BLaER1 treated with 17β-estradiol and CSF1 and Interleukin-3, amounts not matched to agents 10 nM and 100 nM (cell line): ENCODE data around the gene LIMCH1.

Experiments
- H3K27ac ChIP-seq, 11 experiments: shearing (Covaris generic); formaldehyde crosslinking; 2 replicates each; pipeline ENCODE4 v1.8.1; 2022
- H3K27me3 ChIP-seq, 11 experiments: shearing (Covaris generic); formaldehyde crosslinking; 2 replicates each; pipeline ENCODE4 v1.8.1; 2022
- H3K36me3 ChIP-seq, 11 experiments: shearing (Covaris generic); formaldehyde crosslinking; 2 replicates each; pipeline ENCODE4 v1.8.1; 2022
- H3K4me1 ChIP-seq, 10 experiments: shearing (Covaris generic); formaldehyde crosslinking; 2 replicates each; pipeline ENCODE4 v1.8.1; 2022
- H3K4me2 ChIP-seq, 11 experiments: shearing (Covaris generic); formaldehyde crosslinking; 2 replicates each; pipeline ENCODE4 v1.8.1; 2022
- H3K4me3 ChIP-seq, 10 experiments: shearing (Covaris generic); formaldehyde crosslinking; 2 replicates each; pipeline ENCODE4 v1.8.1; 2022
- H3K9ac ChIP-seq, 11 experiments: shearing (Covaris generic); formaldehyde crosslinking; 2 replicates each; pipeline ENCODE4 v1.8.1; 2022
- H3K9me3 ChIP-seq, 11 experiments: shearing (Covaris generic); formaldehyde crosslinking; replicated peaks in 1 of 11; 2 replicates each; pipeline ENCODE4 v1.8.1; 2022
- H4K20me1 ChIP-seq, 11 experiments: shearing (Covaris generic); formaldehyde crosslinking; 2 replicates each; pipeline ENCODE4 v1.8.1; 2022
- Cebpa-rat ChIP-seq, 11 experiments: shearing (Covaris generic); IDR thresholded peaks; 2 replicates each; pipeline ENCODE4 v1.8.1; 2022

LIMCH1 gene

GRCh38 chr4:41745292-41746024, 207.5 kb downstream of the LIMCH1 start:
- Histone ChIP-seq H3K27ac (no peak overlapping the region), H3K4me3 (no peak overlapping the region), H3K4me1 (no peaks in the 10 kb centered on the region), H3K27me3 (peaks cover 5 to 27% (median 24%) of the 10 kb centered on the region in 11 experiments; a peak in 19 of 22 replicates), H3K9ac (no peak overlapping the region), H3K9me3 (peaks cover 48 to 63% (median 55%) of the 10 kb centered on the region in 11 experiments), H3K4me2 (no peak overlapping the region), H4K20me1 (no peaks in the 10 kb centered on the region), H3K36me3 (no peaks in the 10 kb centered on the region)
- no peak for TF ChIP-seq Cebpa-rat (IDR thresholded peaks at IDR 0.05)

DNA sequence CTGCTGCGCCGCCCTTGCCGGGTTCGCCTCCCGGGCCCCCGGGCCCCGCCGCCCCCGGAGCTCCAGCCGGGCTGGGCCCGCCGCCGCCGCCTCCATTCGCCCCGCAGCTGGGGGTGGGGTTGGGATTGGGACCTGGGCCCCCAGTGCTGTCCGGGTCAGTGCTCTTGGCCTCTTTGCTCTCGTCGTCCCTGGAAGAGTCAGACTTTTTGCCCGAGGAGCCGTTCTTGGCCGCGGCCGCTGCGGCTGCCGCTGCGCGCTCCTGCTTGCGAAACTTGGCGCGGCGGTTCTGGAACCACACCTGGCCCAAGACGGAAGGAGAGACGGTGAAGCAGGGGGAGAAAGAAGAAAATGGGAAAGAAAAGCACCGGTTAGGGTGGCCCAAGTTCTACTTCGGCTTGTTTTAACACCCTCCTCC, 208.1 kb downstream of the LIMCH1 start:
- Histone ChIP-seq H3K9ac (no peak overlapping the region), H3K27me3 (peaks cover 10 to 33% (median 30%) of the 10 kb centered on the region in 11 experiments; a peak in 20 of 22 replicates), H3K4me3 (no peak overlapping the region), H3K27ac (no peak overlapping the region), H3K4me2 (no peak overlapping the region), H3K36me3 (no peaks in the 10 kb centered on the region), H4K20me1 (no peaks in the 10 kb centered on the region), H3K4me1 (no peaks in the 10 kb centered on the region), H3K9me3 (peaks cover 53 to 69% (median 61%) of the 10 kb centered on the region in 11 experiments)
- no peak for TF ChIP-seq Cebpa-rat (IDR thresholded peaks at IDR 0.05)

- H3K27me3 ChIP-seq: peaks cover 12 to 38% (median 35%) of the 10 kb centered on the region in 11 experiments; a peak in 20 of 22 replicates
- peaks cover 59 to 75% (median 67%) of the 10 kb centered on the region in 11 experiments for H3K9me3 ChIP-seq
- H3K9ac ChIP-seq: no peak overlapping the region
- TF ChIP-seq Cebpa-rat (IDR thresholded peaks at IDR 0.05): no peak
- H3K27ac ChIP-seq: no peak overlapping the region
- H3K4me2 ChIP-seq: no peak overlapping the region
- H3K4me3 ChIP-seq: no peak overlapping the region
- no peaks in the 10 kb centered on the region for H3K4me1 ChIP-seq
- H4K20me1 ChIP-seq: no peaks in the 10 kb centered on the region
- no peaks in the 10 kb centered on the region for H3K36me3 ChIP-seq
These were observed 208.7 kb downstream of the LIMCH1 start for GRCh38 chr4:41746440-41747229.

GRCh38 chr4:41747230-41748055, 209.5 kb downstream of the LIMCH1 start:
- peaks cover 12 to 38% (median 35%) of the 10 kb centered on the region in 11 experiments; a peak in 20 of 22 replicates for H3K27me3 ChIP-seq

GRCh38 chr4:41748074-41748570, 210.2 kb downstream of the LIMCH1 start:
- no peak overlapping the region for H3K27ac ChIP-seq
- H3K4me2 ChIP-seq: no peak overlapping the region
- no peak overlapping the region for H3K4me3 ChIP-seq
- H3K36me3 ChIP-seq: no peaks in the 10 kb centered on the region
- H3K4me1 ChIP-seq: peaks cover 0 to 5% (median 3%) of the 10 kb centered on the region in 10 experiments; a peak in 11 of 20 replicates
- H3K9ac ChIP-seq: no peak overlapping the region
- H3K9me3 ChIP-seq: peaks cover 65 to 81% (median 72%) of the 10 kb centered on the region in 11 experiments
- no peaks in the 10 kb centered on the region for H4K20me1 ChIP-seq
- TF ChIP-seq Cebpa-rat (IDR thresholded peaks at IDR 0.05): no peak
- peaks cover 12 to 38% (median 35%) of the 10 kb centered on the region in 11 experiments; a peak in 20 of 22 replicates for H3K27me3 ChIP-seq

More at GRCh38 chr4:41747230-41748055, 209.5 kb downstream of the LIMCH1 start:
- H3K9me3 ChIP-seq: peaks cover 65 to 81% (median 72%) of the 10 kb centered on the region in 11 experiments
- TF ChIP-seq Cebpa-rat (IDR thresholded peaks at IDR 0.05): no peak
- H3K36me3 ChIP-seq: no peaks in the 10 kb centered on the region
- H3K4me2 ChIP-seq: no peak overlapping the region
- H3K4me3 ChIP-seq: no peak overlapping the region
- H3K9ac ChIP-seq: no peak overlapping the region
- no peak overlapping the region for H3K27ac ChIP-seq
- H3K4me1 ChIP-seq: no peaks in the 10 kb centered on the region
- H4K20me1 ChIP-seq: no peaks in the 10 kb centered on the region

GRCh38 chr4:41748571-41749475, 210.9 kb downstream of the LIMCH1 start, which contains the start of gene PHOX2B:
PHOX2B (minus strand) TSS chr4:41748725; CDS start chr4:41748610, 115 bp downstream.
- H3K9me3 ChIP-seq: peaks cover 65 to 81% (median 72%) of the 10 kb centered on the region in 11 experiments
- no peaks in the 10 kb centered on the region for H4K20me1 ChIP-seq
- H3K9ac ChIP-seq: no peak within 1 kb of the TSS
- H3K4me3 ChIP-seq: no peak within 1 kb of the TSS
- TF ChIP-seq Cebpa-rat (IDR thresholded peaks at IDR 0.05): no peak
- H3K4me2 ChIP-seq: peak within 1 kb of the TSS in 1 of 11 experiments; percentile 6; a peak in 2 of 22 replicates
- no peaks in the 10 kb centered on the region for H3K36me3 ChIP-seq
- H3K4me1 ChIP-seq: peaks cover 1 to 12% (median 10%) of the 10 kb centered on the region in 10 experiments
- H3K27me3 ChIP-seq: peaks cover 12 to 38% (median 35%) of the 10 kb centered on the region in 11 experiments; a peak in 20 of 22 replicates
- no peak within 1 kb of the TSS for H3K27ac ChIP-seq

DNA sequence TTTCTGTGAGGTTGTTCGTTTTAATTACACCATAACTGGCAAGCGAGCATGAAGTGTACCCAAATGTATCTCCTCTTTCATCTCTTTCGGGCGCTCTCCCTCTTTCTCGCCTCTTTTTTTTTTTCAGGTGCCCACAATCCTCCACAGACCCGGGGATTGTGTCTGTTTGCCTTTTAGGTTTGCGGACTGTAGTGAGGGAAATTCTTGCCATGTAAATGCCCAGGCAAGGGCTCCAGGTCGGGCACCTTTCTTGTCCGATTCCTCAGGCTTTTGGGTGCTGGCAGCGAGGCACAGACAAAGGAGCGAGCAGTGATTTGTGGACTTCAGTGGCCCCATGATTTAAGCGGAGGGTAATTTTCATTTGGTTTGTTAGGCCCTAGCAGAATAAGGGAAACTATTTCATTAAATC, 211.7 kb downstream of the LIMCH1 start:
- Histone ChIP-seq H3K36me3 (no peaks in the 10 kb centered on the region), H4K20me1 (no peaks in the 10 kb centered on the region), H3K4me1 (peaks cover 9 to 20% (median 18%) of the 10 kb centered on the region in 10 experiments)

More for the DNA sequence above, 211.7 kb downstream of the LIMCH1 start:
- no peak overlapping the region for H3K27ac ChIP-seq
- H3K9me3 ChIP-seq: peaks cover 63 to 76% (median 70%) of the 10 kb centered on the region in 11 experiments
- H3K9ac ChIP-seq: no peak overlapping the region
- peaks cover 12 to 38% (median 35%) of the 10 kb centered on the region in 11 experiments; a peak in 20 of 22 replicates for H3K27me3 ChIP-seq
- no peak overlapping the region for H3K4me3 ChIP-seq
- no peak for TF ChIP-seq Cebpa-rat (IDR thresholded peaks at IDR 0.05)
- H3K4me2 ChIP-seq: peak overlapping the region in 1 of 11 experiments; percentile 6; a peak in 2 of 22 replicates
